GM18909 (cell line): ENCODE results near the gene HSPG2.
A peak's percentile ranks its signal among the peaks of the same experiment; 100 is the strongest.

Experiments
- ATAC-seq: cut with Tn5 transposase; IDR thresholded peaks from one replicate; pipeline ENCODE4 v1.9.1; 2021; ENCODE audit warnings: mild to moderate bottlenecking; ENCODE audit not compliant: unreplicated experiment, poor library complexity

Gene HSPG2

DNA sequence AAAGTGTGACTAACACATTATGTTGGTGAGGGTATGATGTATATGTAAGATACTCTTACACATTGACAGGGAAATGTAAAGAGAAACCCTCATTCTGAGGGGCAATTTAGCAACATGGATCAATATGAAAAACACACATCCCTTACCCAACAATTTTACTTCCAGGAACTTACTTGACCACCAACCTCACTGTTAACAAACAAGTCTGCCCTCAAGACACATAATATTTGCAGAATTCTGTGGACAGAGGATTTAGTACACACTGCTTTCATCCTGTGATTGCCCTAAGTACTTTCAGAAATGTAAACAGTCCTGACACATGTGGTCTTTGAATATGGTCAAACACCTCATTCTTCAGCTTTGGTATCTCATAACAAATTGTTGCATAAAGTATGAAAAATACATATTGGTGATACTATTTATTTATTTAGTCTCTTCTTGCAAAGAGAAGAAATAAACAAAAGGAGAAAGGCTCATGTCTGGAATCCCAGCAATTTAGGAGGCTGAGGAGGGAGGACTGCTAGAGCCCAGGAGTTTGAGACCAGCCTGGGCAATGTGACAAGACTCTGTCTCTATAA lies 161.0 kb downstream of the HSPG2 start:
- no peak for ATAC-seq

DNA sequence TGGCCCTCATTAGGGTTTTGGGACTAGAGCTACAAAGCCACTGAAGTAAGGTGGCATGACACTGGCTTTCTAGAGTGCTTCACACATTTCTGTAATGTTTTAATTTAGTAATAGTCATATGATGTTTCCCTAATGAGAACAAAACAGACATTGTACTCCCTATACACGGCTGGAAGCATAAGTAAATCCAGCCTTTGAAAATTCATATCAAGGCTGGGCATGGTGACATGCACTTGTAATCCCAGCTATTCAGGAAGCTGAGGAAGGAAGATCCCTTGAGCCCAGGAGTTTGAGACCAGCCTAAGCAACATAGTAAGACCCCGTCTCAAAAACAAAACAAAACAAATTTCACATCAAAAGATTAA lies 161.6 kb downstream of the HSPG2 start:
- ATAC-seq: no peak

DNA sequence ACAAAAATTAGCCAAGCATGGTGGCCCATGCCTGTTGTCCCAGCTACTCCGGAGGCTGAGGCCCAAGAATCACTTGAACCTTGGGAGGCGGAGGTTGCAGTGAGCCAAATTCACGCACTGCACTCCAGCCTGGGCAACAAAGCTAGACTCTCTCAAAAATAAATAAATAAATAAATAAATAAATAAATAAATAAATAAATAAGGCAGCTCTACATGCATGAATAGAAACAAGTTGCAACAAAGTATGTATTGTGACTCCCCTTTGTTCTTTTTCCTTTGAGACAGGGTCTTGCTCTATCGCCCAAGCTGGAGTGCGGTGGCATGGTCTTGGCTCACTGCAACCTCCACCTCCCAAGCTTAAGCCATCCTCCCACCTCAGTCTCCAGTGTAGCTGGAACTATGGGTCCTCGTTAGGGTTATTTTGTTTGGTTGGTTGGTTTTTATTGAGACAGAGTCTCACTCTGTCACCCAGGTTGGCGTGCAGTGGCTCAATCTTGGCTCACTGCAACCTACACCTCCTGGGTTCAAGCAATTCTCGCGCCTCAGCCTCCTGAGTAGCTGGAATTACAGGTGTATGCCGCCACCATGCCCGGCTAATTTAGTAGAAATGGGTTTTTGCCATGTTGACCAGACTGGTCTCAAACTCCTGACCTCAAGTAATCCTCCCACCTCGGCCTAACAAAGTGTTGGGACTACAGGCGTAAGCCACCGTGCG lies 162.1 kb downstream of the HSPG2 start:
- no peak for ATAC-seq

DNA sequence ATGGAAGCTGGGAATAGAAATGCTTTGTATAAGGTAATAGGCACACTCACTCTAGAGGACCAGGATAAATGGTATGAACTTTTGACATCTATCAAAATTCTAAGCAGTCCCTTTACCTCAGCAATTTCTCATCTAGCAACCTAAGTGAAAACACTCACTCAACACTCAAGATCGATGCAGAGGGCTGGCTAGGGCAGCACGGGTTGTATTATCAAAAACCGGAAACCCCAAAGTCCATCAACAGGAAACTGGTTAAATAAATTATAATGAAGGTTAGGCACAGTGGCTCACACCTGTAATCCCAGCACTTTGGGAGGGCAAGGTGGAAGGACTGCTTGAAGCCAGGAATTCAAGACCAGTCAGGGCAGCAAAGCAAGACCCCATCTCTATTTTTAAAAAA lies 163.5 kb downstream of the HSPG2 start:
- ATAC-seq: peak; percentile 38
